GM23248 (cell line): ENCODE data around the gene PPP1R12A. TPM values are rescaled to one million over a fixed set of nuclear protein-coding genes. Genes with fewer than 3 reads are reported as not detected.
"Not testable (repeated sequence)": the region's sequence is repeated elsewhere in the genome, so short reads cannot be mapped to it uniquely, and the experiment has no call there.

ENCODE experiments used
- DNase-seq: peaks from one replicate; pipeline ENCODE4 v3.0.0-alpha.2; 2015
- H2AFZ ChIP-seq: fragments of 200-600 bp; sonication (generic); 2 replicates; pipeline ENCODE4 v1.6.1; 2016; ENCODE audit warnings: antibody characterized with exemption
- H3F3A ChIP-seq: fragments of 200-600 bp; sonication (generic); 2 replicates; pipeline ENCODE4 v1.6.1; 2016; ENCODE audit warnings: mild to moderate bottlenecking, antibody characterized with exemption, mixed run types; ENCODE audit not compliant: insufficient read depth
- H3K27ac ChIP-seq: fragments of 200-600 bp; sonication (generic); 2 replicates; pipeline ENCODE4 v1.5.1; 2016; ENCODE audit warnings: mild to moderate bottlenecking
- H3K27me3 ChIP-seq: fragments of 200-600 bp; sonication (generic); replicated peaks from 2 replicates; pipeline ENCODE4 v1.6.1; 2016; ENCODE audit warnings: mild to moderate bottlenecking; ENCODE audit not compliant: insufficient read depth
- H3K36me3 ChIP-seq: fragments of 200-600 bp; sonication (generic); 2 replicates; pipeline ENCODE4 v1.6.1; 2016; ENCODE audit warnings: low read depth, mild to moderate bottlenecking
- H3K4me1 ChIP-seq: fragments of 200-600 bp; sonication (generic); 2 replicates; pipeline ENCODE4 v1.6.1; 2016; ENCODE audit warnings: mild to moderate bottlenecking; ENCODE audit not compliant: insufficient read depth
- H3K4me2 ChIP-seq: fragments of 200-600 bp; sonication (generic); one replicate; pipeline ENCODE4 v1.6.1; 2016; ENCODE audit warnings: mild to moderate bottlenecking; ENCODE audit not compliant: unreplicated experiment
- H3K4me3 ChIP-seq: fragments of 200-600 bp; sonication (generic); 2 replicates; pipeline ENCODE4 v1.5.1; 2016; ENCODE audit warnings: mild to moderate bottlenecking
- H3K79me2 ChIP-seq: fragments of 200-600 bp; sonication (generic); 2 replicates; pipeline ENCODE4 v1.6.1; 2016; ENCODE audit warnings: mild to moderate bottlenecking; ENCODE audit not compliant: insufficient read depth
- H3K9ac ChIP-seq: fragments of 200-600 bp; sonication (generic); 2 replicates; pipeline ENCODE4 v1.6.1; 2016; ENCODE audit warnings: mild to moderate bottlenecking
- H3K9me2 ChIP-seq: fragments of 200-600 bp; sonication (generic); 2 replicates; pipeline ENCODE4 v1.6.1; 2016; ENCODE audit warnings: mixed run types, mild to moderate bottlenecking, moderate library complexity; ENCODE audit not compliant: insufficient read depth
- H3K9me3 ChIP-seq: fragments of 200-600 bp; sonication (generic); one replicate; pipeline ENCODE4 v1.6.1; 2017; ENCODE audit warnings: low read depth
- H4K20me1 ChIP-seq: fragments of 200-600 bp; sonication (generic); 2 replicates; pipeline ENCODE4 v1.6.0; 2016; ENCODE audit not compliant: insufficient read depth
- EZH2 ChIP-seq: fragments of 200-600 bp; sonication (generic); IDR thresholded peaks from 2 replicates; pipeline ENCODE4 v1.6.1; 2018; ENCODE audit warnings: antibody characterized with exemption, mild to moderate bottlenecking; ENCODE audit not compliant: insufficient read depth, poor library complexity, severe bottlenecking
- EZH2phosphoT487 ChIP-seq: fragments of 200-600 bp; sonication (generic); IDR thresholded peaks from 2 replicates; pipeline ENCODE4 v1.6.1; 2018; ENCODE audit warnings: antibody characterized with exemption, moderate library complexity, mild to moderate bottlenecking, low read depth; ENCODE audit not compliant: insufficient read depth
- WGBS, 2 experiments: methylation state at CpG; one replicate each; pipeline ENCODE4 v1.1.6; 2015 to 2017; ENCODE audit warnings: low lambda C conversion rate in 2 of 2, low coverage in 1 of 2; ENCODE audit errors: missing lambda C conversion rate in 2 of 2; 5-methylcytosine and 5-hydroxymethylcytosine counted together
- in situ Hi-C: fragments of 300-500 bp; cut with MboI; formaldehyde crosslinking; loops from 2 replicates; pipeline ENCODE4 v1.15.0; 2020
- polyA plus RNA-seq: library from polyadenylated mRNA; unstranded; fragments of >200 nt; fragmentation: Nextera tagmentation; extraction: Ambion mirVana; gene quantifications from 2 replicates; pipeline ENCODE4 v1.2.1, GENCODE V29; 2016
- total RNA-seq: library from RNA; depleted of rRNA; stranded (reverse); fragments of >200 nt; shearing (Covaris generic); gene quantifications from 2 replicates; pipeline ENCODE4 v1.2.3, GENCODE V29; 2014

PPP1R12A gene
- total and polyA plus RNA-seq, 2 experiments from 2014 or later, result 91.1 to 144 TPM

GRCh38 chr12:79883216-79883615 lies 51.7 kb downstream of the PPP1R12A start:
- 65 to 67% methylated on average over 1 of the region's 1 CpG for WGBS, 2 experiments

DNA sequence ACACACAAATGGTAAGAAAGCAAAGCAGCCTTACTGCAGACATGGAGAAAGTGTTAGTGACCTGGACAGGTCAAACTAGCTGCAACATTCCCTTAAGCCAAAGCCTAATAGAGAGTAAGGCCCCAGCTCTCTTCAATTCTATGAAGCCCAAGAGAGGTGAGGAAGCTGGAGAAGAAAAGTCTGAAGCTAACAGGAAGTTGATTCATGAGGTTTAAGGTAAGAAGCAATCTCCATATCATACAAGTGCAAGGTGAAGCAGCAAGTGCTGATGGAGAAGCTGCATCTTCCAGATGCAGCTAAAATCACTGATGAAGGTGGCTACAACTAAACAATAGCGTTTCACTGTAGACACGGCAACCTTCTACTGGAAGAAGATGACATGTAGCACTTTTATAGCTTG lies 53.5 kb downstream of the PPP1R12A start:
- Histone ChIP-seq H3K79me2 (peaks cover 100% of the 10 kb centered on the region), H3K27me3 (no peaks in the 10 kb centered on the region), H3K9me3 (no peaks in the 10 kb centered on the region), H2AFZ (no peak overlapping the region), H3K27ac (no peak overlapping the region), H3K9me2 (no peaks in the 10 kb centered on the region), H3F3A (peaks cover 47% of the 10 kb centered on the region), H3K9ac (no peak overlapping the region), H3K36me3 (0 out of 2 replicates have a peak, but pooled peaks cover 7% of the 10 kb centered on the region), H4K20me1 (peaks cover 10% of the 10 kb centered on the region; the same call in 1 of the 2 replicates), H3K4me1 (peaks cover 59% of the 10 kb centered on the region), H3K4me2 (no peak overlapping the region), H3K4me3 (no peak overlapping the region)
- in situ Hi-C loops, result no loop called here
- TF ChIP-seq EZH2phosphoT487, result no peak
- TF ChIP-seq EZH2, result no peak
- 73 to 80% methylated on average over 2 of the region's 2 CpGs for WGBS, 2 experiments
- no peak for DNase-seq

More at GRCh38 chr12:79883216-79883615, 51.7 kb downstream of the PPP1R12A start:
- in situ Hi-C loops, result no loop called here
- 0 out of 2 replicates have a peak, but pooled peaks cover 3% of the 10 kb centered on the region for H3K36me3 ChIP-seq
- no peak overlapping the region for H2AFZ ChIP-seq
- TF ChIP-seq EZH2phosphoT487, result no peak
- TF ChIP-seq EZH2, result no peak
- H3K4me2 ChIP-seq, result peak overlapping the region; percentile 57
- H4K20me1 ChIP-seq, result peaks cover 18% of the 10 kb centered on the region; the same call in 1 of the 2 replicates
- H3K9me2 ChIP-seq, result no peaks in the 10 kb centered on the region
- H3K9me3 ChIP-seq, result no peaks in the 10 kb centered on the region
- no peaks in the 10 kb centered on the region for H3K27me3 ChIP-seq
- peaks cover 49% of the 10 kb centered on the region for H3F3A ChIP-seq
- H3K27ac ChIP-seq, result peak overlapping the region; percentile 35
- peak; percentile 59 for DNase-seq
- no peak overlapping the region for H3K9ac ChIP-seq
- H3K79me2 ChIP-seq, result peaks cover 100% of the 10 kb centered on the region
- no peak overlapping the region for H3K4me3 ChIP-seq
- H3K4me1 ChIP-seq, result peaks cover 77% of the 10 kb centered on the region

DNA sequence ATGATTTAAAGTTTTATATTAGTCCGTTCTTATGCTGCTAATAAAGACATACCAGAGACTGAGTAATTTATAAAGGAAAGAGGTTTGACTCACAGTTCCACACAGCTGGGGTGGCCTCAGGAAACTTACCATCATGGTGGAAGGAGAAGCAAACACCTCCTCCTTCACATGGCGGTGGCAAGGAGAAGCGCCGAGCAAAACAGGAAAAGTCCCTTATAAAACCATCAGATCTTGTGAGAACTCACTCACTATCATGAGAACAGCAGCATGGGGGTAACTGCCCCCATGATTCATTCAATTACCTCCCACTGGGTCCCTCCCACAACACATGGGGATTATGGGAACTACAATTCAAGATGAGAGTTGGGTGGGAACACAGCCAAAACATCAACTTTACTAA lies 56.4 kb downstream of the PPP1R12A start:
- H3K4me2 ChIP-seq, H3K27ac ChIP-seq, H3K9ac ChIP-seq, in situ Hi-C loops, H3K27me3 ChIP-seq, H3K36me3 ChIP-seq, H3K9me3 ChIP-seq, H4K20me1 ChIP-seq, H3K9me2 ChIP-seq, DNase-seq, H2AFZ ChIP-seq, H3K4me3 ChIP-seq: not testable (repeated sequence)
- Histone ChIP-seq H3F3A (peaks cover 24% of the 10 kb centered on the region; the same call in 1 of the 2 replicates), H3K79me2 (peaks cover 100% of the 10 kb centered on the region), H3K4me1 (peaks cover 47% of the 10 kb centered on the region)
- WGBS, 2 experiments, result 92 to 100% methylated on average over 4 of the region's 4 CpGs

- no peaks in the 10 kb centered on the region for H3K27me3 ChIP-seq
- peaks cover 100% of the 10 kb centered on the region for H3K79me2 ChIP-seq
- no peak for TF ChIP-seq EZH2phosphoT487
- no peak for TF ChIP-seq EZH2
- H3K9ac ChIP-seq, result no peak overlapping the region
- no peak overlapping the region for H3K4me2 ChIP-seq
- H3K27ac ChIP-seq, result no peak overlapping the region
- peaks cover 12% of the 10 kb centered on the region; the same call in 1 of the 2 replicates for H3F3A ChIP-seq
- no peak overlapping the region for H2AFZ ChIP-seq
- DNase-seq, result no peak
- H4K20me1 ChIP-seq, result peaks cover 4% of the 10 kb centered on the region; the same call in 1 of the 2 replicates
- peaks cover 13% of the 10 kb centered on the region for H3K36me3 ChIP-seq
- no peaks in the 10 kb centered on the region for H3K9me3 ChIP-seq
- no peak overlapping the region for H3K4me3 ChIP-seq
- peaks cover 34% of the 10 kb centered on the region for H3K4me1 ChIP-seq
- in situ Hi-C loops, result no loop called here
- WGBS, 2 experiments, result 84 to 87% methylated on average over 8 of the region's 8 CpGs
- no peaks in the 10 kb centered on the region for H3K9me2 ChIP-seq
These were observed 57.7 kb downstream of the PPP1R12A start for GRCh38 chr12:79877246-79877645.

GRCh38 chr12:79874665-79875064 lies 60.2 kb downstream of the PPP1R12A start:
- Histone ChIP-seq H3K9ac (no peak overlapping the region), H3F3A (peaks cover 13% of the 10 kb centered on the region; the same call in 1 of the 2 replicates), H3K4me1 (peaks cover 13% of the 10 kb centered on the region), H2AFZ (no peak overlapping the region), H3K36me3 (peaks cover 34% of the 10 kb centered on the region), H3K9me3 (no peaks in the 10 kb centered on the region), H3K27me3 (no peaks in the 10 kb centered on the region), H3K4me3 (no peak overlapping the region), H4K20me1 (no peaks in the 10 kb centered on the region), H3K27ac (no peak overlapping the region), H3K9me2 (no peaks in the 10 kb centered on the region), H3K4me2 (no peak overlapping the region), H3K79me2 (peaks cover 100% of the 10 kb centered on the region)
- TF ChIP-seq EZH2 (no peak), EZH2phosphoT487 (no peak)
- DNase-seq, result no peak
- in situ Hi-C loops, result no loop called here
